GM21786 (cell line): ENCODE results near the gene ARL6IP5.

Source experiments
- ATAC-seq: cut with Tn5 transposase; IDR thresholded peaks from one replicate; pipeline ENCODE4 v1.9.1; 2021; ENCODE audit not compliant: unreplicated experiment

Gene ARL6IP5

DNA sequence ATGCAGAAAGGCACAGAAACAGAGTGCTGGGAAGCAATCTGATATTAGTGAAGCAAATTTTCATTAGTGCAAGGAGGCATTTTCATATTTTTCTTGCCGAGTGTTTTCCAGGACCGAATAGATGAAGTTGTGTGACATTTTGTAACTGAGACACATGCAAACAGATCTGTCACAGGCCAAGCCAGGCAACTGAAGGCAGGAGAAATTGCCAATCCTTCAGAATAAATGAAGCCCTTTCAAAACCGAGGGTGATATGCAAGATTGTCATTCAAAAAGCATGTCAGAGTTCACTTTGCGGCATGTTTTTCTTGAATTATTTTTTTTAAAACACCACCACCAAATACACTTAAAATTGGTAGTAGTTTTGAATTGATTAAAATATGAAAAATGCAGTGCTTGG is 31.4 kb downstream of the ARL6IP5 start:
- ATAC-seq, result no peak

- no peak for ATAC-seq
Observed at GRCh38 chr3:69116897-69117296, 32.2 kb downstream of the ARL6IP5 start.

DNA sequence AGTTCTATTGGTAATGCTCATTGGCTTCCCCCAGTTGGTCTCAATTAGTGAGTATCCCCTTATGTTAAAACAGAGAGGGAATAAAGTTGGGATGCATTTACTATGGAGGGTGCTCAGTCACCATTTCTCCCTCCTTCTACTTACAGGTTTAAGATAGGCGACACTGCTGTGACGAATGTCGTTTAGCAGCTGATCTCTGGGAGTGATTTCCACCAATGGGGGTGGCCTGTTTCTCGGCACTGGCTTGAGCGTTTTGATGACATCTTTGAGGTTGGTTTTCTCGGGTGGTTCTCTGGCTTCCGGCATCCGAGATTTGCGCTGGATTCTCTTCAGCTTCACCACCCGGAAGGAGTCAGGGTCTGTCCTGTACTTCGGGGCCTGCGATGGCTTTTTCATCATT is 33.8 kb downstream of the ARL6IP5 start:
- no peak for ATAC-seq

- no peak for ATAC-seq
Observed at GRCh38 chr3:69119138-69119537, 34.4 kb downstream of the ARL6IP5 start.

DNA sequence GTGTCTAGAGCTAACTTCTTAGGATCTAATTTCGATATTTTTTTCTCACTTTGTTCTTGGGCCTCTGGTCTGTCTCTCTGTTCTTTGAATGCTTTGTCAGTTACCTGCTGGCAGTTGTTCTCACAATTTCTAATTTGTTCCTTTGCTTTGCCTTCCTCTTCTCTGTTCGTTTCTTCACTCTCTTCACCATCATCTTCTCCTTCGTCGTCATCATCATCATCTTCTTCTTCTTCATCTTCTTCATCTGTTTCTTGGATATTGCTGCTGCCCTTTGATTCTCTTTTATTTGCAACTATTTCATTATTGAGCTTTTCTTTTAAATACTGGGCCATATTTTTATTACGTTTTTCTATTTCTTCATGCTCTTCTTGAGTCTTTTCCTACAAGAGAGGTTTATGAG is 34.9 kb downstream of the ARL6IP5 start:
- ATAC-seq, result no peak

GRCh38 chr3:69120879-69121464 is 36.2 kb downstream of the ARL6IP5 start:
- peak; percentile 71 for ATAC-seq

- ATAC-seq, result no peak
Observed at GRCh38 chr3:69121513-69121912, 36.8 kb downstream of the ARL6IP5 start.

DNA sequence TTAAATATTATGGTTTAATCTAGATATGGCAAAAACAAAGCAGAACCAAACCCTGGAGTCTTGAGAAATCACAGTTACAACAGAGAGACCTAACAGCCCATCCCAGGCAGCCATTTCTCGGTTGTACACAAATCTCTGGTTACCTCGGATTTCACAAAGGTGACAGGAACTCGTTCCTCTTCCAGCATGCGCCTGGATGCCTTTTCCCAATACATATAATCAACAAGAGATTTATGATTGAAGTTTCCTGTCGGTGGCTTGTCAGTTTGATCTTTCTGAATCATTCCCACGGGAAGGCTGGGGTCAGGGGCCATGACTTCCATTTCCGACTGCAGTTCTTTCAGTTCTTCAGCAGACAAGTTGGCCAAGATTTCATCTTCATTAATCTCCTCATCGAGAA is 37.2 kb downstream of the ARL6IP5 start:
- ATAC-seq, result no peak

- ATAC-seq, result no peak
Observed at GRCh38 chr3:69122403-69122802, 37.7 kb downstream of the ARL6IP5 start, which contains the start of gene LMOD3. Gene LMOD3, minus strand, starts transcription at chr3:69122595. Its CDS starts 209 bp downstream, at chr3:69122386.

DNA sequence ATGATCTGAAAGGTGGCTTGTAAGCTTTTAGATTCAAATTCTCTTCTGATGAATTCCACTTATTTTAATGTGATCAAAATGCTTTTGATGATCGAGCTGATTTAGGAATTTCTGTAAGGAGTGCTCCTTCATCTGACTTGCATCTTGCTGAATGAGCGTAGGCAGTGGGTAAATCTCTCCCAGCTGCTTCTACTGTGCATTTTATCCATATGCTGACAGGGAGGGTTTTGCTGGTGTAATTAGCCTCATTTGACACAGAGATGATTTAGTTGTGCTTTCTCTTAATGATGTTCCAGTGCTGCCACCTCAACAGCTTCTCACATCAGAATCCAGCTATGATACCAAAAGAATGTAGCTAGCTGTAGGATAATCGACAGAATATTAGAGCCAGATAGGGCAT is 41.5 kb downstream of the ARL6IP5 start:
- ATAC-seq, result no peak

GRCh38 chr3:69126999-69127398 is 42.3 kb downstream of the ARL6IP5 start:
- ATAC-seq, result no peak

DNA sequence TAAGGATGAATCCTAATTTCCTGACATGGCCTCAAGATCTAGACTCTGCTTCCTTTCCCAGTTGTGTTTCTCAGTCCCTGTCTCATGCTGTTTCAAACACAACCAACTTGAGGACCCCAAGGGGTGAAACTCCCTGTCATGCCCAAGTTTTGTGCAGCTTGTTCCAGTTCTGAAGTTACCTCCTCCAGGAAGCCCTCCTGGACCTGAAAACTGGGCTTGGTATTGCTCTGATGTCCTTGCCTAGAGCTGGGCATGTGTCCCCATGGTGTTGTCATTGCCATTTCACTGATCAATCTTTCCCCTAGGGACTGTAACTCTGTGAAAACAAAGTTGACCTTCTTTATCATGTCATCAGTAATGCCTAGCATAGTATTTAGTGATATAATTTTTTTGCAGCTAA is 43.8 kb downstream of the ARL6IP5 start:
- no peak for ATAC-seq

DNA sequence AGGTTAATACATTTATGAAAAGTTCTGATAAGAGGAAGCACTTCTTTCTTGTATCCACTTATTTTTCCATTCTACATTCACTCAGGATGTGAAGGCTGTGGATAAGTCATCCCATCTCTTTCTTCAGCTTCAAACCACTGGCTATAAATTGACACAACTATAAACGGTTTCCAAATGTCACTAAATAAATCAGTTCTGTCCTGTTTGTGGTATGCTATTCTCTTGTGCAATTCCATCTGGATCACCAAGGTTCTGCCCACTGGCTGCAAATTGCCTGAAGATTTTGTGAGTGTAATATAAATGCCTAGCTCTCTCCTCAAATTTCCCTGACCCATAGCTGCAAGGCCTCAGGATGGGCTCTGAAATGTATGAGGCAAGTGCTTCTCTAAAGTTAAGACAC is 44.8 kb downstream of the ARL6IP5 start:
- ATAC-seq, result no peak

- ATAC-seq, result peak; percentile 97
Observed at GRCh38 chr3:69130689-69131088, 46.0 kb downstream of the ARL6IP5 start.

GRCh38 chr3:69137005-69137404 is 52.3 kb downstream of the ARL6IP5 start:
- ATAC-seq, result no peak

- ATAC-seq, result no peak
Observed at GRCh38 chr3:69137412-69137811, 52.7 kb downstream of the ARL6IP5 start.

- no peak for ATAC-seq
Observed at GRCh38 chr3:69141313-69141712, 56.6 kb downstream of the ARL6IP5 start.

DNA sequence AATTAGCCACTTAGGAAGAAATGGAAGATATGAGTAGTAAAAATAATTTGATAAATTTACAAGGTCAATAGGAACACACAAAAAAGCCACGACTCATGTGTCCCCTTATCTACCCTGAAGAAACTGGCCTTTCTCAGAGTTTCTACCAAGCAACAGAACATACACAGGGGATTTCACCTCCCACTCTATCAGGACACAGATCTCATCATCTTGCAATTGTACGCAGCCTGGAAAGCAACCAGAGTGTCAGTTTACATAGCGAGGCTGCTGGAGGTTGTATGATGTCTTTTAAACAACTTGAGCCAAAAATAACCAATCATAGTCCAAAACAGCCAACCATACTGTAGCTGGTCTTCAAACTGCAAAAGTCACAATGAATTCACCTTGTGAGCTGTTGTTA is 57.4 kb downstream of the ARL6IP5 start:
- ATAC-seq, result no peak

DNA sequence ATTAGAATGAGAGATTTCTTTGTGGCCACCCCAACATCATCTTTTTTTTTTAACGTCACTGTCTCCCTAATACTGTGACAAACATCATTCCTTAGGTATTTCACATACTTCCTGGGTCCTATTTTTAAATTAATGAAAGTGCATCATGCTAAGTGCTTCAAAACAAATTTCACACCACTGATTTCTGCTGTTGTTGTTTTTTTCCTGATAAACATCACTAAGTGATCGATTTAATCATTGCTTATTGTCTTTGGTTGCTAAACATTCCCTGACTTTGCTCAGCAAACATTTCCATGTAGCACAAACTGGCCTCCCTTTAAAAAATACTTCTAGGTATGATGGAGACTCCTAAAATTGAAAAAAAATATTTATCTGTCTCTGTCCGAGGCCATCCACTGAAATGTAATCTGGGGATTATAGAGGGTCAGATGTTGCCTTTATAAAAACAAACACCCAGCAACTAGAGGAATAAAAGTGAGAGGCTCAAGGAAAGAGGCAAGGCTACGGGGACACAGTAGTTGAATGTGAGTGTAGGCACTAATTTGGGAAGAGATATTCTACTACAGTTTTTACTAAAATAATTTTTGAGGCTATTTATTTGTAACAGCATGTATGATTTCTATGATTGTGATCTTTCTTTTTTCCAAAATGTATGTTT is 58.2 kb downstream of the ARL6IP5 start:
- ATAC-seq, result no peak

GRCh38 chr3:69143612-69144011 is 58.9 kb downstream of the ARL6IP5 start:
- no peak for ATAC-seq

GRCh38 chr3:69144631-69145245 is 60.0 kb downstream of the ARL6IP5 start:
- no peak for ATAC-seq

DNA sequence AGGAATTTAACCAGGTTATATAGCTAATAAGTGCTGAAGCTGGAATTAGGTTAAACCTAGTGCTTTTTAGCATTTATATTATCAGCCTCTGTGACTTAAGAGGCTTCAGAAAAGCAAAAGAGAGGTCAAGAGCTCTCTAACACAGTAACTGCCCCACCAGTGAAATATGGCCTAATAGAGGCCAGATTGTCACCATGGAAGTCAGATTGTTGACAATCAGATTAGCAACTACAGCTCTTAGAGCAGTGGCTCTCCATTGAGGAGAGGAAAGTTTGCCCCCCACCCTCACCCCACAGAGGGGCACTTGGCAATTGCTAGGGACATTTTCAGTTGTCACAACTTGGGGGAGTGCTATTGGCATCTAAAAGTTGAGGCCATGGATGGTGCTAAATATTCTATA is 61.0 kb downstream of the ARL6IP5 start:
- no peak for ATAC-seq

- ATAC-seq, result no peak
Observed at GRCh38 chr3:69149586-69149985, 64.8 kb downstream of the ARL6IP5 start.
